Measurements from ENCODE around the gene MDM2. TPM values are rescaled to one million over a fixed set of nuclear protein-coding genes. Genes with fewer than 3 reads are reported as not detected.

The MDM2 gene
- polyA plus RNA-seq, 12 donors = 19.7 to 121 (median 47.1) TPM

- DNase-seq = no peak
Observed at GRCh38 chr12:68844788-68845695, 37.1 kb downstream of the MDM2 start.

DNA sequence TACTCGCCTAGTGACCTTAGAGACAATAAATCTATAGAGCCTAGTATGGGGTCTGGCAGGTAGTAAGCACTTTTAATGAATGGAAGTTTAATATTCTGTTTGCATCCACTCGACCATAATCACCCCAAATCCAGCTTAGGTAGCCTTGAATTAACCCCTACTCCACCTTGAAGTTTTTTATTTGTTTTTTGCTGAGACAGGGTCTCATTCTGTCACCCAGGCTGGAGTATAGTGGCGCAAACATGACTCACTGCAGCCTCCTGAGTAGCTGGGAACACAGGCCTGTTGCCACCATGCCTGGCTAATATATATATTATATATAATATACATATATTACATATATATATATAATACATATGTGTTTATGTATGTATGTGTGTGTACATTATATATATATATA, 38.8 kb downstream of the MDM2 start:
- DNase-seq = no peak

DNA sequence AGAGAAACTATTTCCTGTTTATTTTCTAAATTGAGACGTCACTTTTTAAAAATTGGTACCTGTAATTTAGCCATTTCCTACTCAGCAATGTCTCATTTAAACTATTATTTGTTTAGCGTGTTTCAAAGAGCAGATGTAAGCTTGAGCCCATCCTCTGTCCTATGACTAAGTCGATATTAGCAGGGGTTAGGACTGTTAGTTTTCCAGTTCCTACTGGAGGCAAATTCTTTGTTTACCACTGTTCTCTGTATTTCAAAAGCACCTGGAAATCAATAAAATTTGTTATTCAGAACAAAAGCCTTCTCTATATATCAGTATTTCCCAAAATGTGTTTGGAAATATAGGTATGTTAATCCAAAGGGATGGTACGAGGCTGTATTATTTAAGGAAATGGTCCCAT, 42.4 kb downstream of the MDM2 start:
- DNase-seq = no peak

DNA sequence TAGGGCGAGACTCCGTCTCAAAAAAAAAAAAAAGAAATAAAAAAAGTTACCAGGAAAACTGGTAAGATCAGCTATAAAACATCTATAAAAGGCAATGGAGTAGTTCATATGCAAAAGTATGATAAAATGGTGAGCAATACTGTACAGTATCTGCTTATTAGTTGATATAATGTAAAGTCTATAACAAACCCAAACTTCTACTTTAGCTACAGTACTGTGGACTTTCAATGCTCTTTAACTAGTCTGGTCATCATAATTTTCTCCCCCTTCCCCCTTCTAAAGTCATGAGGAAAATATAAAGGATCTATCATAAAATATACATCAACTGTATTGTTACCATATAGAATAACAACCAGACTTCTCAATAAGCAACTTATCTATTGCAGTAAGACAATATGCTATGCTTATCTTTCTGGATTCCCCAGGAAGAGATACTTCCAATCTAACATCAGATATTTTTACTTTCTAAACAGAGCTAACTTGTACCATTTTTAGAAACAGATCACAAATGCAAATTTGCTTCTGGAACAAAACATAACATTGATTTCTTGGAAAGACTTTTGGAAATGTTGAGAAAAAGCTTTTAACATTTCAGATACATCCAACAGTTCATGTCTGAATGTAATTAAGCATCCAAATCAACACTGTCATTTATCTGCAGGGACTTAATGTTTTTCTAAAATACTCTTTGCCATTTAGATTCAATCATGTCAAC, 43.8 kb downstream of the MDM2 start:
- DNase-seq = no peak

GRCh38 chr12:68853396-68854077, 45.6 kb downstream of the MDM2 start:
- no peak for DNase-seq

- no peak for DNase-seq
Observed at GRCh38 chr12:68854078-68854468, 46.1 kb downstream of the MDM2 start.

DNA sequence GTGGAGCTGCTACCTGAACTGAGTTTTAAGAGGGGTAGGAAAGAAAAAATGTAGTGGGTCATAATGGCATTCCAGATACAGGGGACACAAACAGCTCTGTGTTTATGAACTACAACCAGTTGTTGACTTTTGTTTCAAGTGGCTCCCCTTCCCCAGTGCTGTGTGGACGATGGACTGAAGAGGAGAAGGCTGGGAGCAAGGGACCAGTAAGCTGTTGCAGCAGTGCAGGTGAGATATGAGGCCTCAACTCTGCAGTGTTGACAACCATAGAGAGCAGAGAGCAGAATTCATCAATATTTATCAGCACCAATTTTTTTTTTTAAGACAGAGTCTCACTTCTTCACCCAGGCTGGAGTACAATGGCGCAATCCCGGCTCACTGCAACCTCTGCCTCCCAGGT, 46.6 kb downstream of the MDM2 start:
- no peak for DNase-seq

- DNase-seq = no peak
Observed at GRCh38 chr12:68855111-68855510, 47.1 kb downstream of the MDM2 start.

GRCh38 chr12:68855771-68856170, 47.8 kb downstream of the MDM2 start:
- DNase-seq = no peak

DNA sequence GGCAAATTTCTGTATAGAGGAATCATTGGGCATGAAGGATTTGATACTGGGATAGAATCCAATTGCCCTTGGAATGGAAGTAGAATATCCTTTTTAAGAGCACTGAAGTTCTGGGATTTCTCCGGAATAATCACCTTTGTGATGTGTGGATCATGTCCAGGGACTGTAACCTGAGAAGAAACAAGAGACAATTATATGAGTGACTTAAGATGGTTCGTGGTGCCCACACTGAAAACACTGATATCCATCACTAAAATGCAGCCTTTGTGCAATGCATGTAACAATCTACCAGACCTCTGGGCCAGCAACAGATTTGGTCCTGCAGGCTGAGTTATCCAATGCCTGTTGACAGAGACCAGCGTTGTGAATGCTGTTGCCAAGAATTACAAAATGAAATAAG, 48.5 kb downstream of the MDM2 start:
- no peak for DNase-seq

DNA sequence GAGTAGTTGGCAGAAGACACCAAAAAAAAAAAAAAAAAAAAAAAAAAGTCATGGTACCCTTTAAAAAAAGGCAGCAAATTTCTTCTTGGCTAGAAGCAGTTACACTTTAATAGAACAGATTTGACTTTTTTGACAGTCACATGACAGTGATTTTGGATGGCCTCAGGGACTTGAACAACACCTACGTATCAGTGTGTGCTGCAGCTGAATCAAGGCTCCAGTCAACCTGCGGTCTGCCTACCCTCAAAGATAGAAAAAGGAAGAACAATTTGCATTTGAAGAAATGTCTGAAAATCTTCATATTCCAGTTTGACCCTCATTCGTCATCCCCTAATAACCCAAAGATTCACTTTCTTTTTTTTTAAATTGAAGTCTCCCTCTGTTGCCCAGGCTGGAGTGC, 53.9 kb downstream of the MDM2 start:
- no peak for DNase-seq

DNA sequence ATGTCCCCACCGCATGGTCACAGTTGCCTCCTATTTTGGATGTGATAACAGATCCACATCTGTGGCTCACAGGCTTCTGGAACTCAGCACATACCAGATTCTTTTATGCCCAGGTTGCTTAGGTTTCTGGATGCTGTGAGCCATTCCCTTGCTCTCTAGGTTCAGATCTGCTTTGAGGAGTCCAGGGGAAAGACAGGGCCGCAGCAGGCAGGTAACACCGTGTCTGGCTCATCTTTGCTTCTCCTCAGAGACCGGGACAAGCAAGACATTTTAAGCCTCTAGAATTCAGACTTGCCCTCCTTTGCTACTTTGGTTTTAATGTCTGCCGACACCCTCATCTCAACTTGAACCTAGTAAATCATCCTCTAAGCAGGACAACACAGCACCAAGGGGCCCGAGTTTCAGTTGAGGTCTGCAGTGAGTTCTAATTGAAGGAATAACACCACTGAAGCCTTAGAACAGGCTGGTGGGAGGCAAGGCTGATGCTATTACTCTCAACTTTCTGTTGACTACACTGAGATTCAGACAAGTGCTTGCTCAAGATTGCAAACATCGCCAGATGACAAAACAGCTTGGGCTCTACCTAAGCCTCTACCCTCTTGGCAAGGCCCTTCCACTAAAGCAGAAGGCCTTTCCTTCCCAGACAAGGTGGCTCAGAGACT, 55.3 kb downstream of the MDM2 start:
- no peak for DNase-seq

GRCh38 chr12:68863886-68864454, 56.0 kb downstream of the MDM2 start:
- DNase-seq = peak; percentile 35

GRCh38 chr12:68864604-68865003, 56.6 kb downstream of the MDM2 start:
- DNase-seq = no peak

GRCh38 chr12:68865399-68866164, 57.6 kb downstream of the MDM2 start:
- DNase-seq = no peak

DNA sequence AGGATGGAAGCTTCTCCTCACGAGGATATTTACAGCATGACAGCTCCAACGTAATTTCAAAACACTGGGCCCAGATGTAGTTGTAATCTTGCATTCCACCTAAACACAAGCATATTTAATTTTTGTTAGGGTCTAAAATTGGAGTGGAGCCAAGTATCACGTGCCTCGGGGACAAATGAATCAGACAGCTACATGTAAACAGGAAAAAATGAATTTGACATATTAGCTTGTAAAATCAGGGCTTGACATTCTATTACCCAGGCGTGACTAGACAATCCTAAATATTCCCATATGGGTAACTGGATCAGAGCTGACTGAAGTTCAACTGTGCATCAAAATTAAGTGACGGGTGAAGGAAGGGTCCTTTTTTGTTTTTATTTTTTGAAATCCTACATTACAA, 59.0 kb downstream of the MDM2 start:
- DNase-seq = no peak

- DNase-seq = no peak
Observed at GRCh38 chr12:68867606-68868005, 59.6 kb downstream of the MDM2 start.

GRCh38 chr12:68868043-68868790, 60.2 kb downstream of the MDM2 start:
- DNase-seq = no peak

DNA sequence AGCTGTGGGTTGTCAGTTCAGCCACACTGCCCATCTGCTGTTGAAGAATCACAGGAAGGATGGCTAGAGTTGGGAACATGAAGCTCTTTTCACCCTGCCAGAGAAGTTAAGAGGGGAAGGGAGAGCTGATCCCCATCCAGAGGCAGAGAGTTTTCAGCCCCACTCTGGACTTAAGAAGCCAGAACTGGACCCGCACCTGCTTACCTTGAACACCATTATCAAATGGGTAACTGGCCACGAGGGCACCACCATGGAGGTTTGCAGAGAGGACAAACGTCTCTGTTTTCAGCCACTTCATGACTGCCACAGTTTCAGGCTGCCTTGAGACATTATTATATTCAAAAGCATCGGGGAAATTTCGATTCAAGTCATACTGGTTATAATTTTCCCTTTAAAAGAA, 62.0 kb downstream of the MDM2 start:
- DNase-seq = no peak

GRCh38 chr12:68870443-68870842, 62.5 kb downstream of the MDM2 start:
- DNase-seq = no peak

All from muscle of arm (tissue), 12 donors.